ENCODE measurements around the gene REXO4. TPM values are rescaled to one million over a fixed set of nuclear protein-coding genes. Genes with fewer than 3 reads are reported as not detected.

The REXO4 gene
- total RNA-seq, 4 donors from 2014 or later = 15.6 to 37.1 (median 19.4) TPM

DNA sequence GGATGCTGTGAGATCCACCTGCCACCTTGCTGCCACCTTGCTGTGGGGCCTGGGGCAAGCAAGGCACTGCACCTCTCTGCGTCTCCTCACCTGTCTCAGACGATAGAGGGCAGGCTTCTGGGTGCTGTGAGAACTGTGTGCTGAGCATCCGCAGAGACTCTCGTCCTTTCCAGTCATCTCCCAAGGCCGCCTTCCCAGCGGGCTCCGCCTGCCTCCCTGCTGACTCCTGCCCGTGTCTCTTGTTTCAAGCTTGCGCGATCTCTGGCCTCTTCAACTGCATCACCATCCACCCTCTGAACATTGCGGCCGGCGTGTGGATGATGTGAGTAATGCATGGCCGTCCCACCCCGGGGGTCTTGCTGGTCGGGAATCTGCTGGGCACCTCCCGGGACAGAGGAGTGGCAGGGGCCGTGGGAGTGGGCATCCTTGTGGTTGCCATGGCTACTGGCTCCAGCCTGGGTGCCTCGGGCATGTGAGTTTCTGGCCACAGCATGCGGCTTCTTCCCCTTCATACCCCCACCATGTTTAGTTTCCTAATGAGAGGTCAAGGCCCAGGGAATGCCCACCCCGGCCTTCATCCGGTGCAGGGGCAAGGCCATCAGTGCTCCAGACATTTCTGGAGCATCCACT lies 45.5 kb upstream of the REXO4 start:
- peaks cover 0 to 22% (median 3%) of the 10 kb centered on the region in 4 donors for H3K4me1 ChIP-seq

DNA sequence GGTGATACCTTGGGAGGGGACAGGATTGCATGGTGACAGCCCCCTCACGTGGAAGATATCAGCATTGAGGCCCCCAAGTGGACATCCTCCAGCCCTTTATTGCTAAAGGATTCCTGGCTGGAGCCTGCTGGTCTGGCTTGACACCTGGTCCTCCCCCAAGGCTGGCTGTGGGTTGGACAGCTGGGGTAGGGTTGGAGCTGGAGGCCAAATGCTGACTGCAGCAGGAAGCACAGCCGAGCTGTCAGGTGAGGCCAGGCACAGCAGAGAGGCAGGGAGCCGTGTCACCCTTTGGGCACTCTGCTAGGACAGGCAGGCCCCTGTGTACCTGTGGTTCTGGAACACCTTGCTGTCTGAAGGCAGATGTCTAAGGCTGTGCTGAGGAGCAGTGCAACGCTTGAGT lies 44.2 kb upstream of the REXO4 start:
- Histone ChIP-seq H3K9me3 (no peaks in the 10 kb centered on the region), H3K4me1 (peaks cover 0 to 22% (median 3%) of the 10 kb centered on the region in 4 donors), H3K4me3 (no peak overlapping the region), H3K27me3 (no peaks in the 10 kb centered on the region), H3K27ac (no peak overlapping the region), H3K36me3 (peaks cover 0 to 17% (median 0%) of the 10 kb centered on the region in 3 donors)
- TF ChIP-seq, protein P1, sequence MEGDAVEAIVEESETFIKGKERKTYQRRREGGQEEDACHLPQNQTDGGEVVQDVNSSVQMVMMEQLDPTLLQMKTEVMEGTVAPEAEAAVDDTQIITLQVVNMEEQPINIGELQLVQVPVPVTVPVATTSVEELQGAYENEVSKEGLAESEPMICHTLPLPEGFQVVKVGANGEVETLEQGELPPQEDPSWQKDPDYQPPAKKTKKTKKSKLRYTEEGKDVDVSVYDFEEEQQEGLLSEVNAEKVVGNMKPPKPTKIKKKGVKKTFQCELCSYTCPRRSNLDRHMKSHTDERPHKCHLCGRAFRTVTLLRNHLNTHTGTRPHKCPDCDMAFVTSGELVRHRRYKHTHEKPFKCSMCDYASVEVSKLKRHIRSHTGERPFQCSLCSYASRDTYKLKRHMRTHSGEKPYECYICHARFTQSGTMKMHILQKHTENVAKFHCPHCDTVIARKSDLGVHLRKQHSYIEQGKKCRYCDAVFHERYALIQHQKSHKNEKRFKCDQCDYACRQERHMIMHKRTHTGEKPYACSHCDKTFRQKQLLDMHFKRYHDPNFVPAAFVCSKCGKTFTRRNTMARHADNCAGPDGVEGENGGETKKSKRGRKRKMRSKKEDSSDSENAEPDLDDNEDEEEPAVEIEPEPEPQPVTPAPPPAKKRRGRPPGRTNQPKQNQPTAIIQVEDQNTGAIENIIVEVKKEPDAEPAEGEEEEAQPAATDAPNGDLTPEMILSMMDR (IDR thresholded peaks at IDR 0.05) = no peak
- TF ChIP-seq POLR2A (IDR thresholded peaks at IDR 0.05) = no peak
- no peak for DNase-seq

More for the DNA sequence above, 45.5 kb upstream of the REXO4 start:
- no peak overlapping the region for H3K27ac ChIP-seq
- no peak for DNase-seq
- no peak overlapping the region for H3K4me3 ChIP-seq
- no peaks in the 10 kb centered on the region for H3K27me3 ChIP-seq
- no peaks in the 10 kb centered on the region for H3K9me3 ChIP-seq
- H3K36me3 ChIP-seq = peaks cover 0 to 17% (median 0%) of the 10 kb centered on the region in 3 donors
- TF ChIP-seq, protein P1 (IDR thresholded peaks at IDR 0.05) = peak in 4 of 6 experiments; percentile 13 to 36 (median 30)
- TF ChIP-seq POLR2A (IDR thresholded peaks at IDR 0.05) = no peak

DNA sequence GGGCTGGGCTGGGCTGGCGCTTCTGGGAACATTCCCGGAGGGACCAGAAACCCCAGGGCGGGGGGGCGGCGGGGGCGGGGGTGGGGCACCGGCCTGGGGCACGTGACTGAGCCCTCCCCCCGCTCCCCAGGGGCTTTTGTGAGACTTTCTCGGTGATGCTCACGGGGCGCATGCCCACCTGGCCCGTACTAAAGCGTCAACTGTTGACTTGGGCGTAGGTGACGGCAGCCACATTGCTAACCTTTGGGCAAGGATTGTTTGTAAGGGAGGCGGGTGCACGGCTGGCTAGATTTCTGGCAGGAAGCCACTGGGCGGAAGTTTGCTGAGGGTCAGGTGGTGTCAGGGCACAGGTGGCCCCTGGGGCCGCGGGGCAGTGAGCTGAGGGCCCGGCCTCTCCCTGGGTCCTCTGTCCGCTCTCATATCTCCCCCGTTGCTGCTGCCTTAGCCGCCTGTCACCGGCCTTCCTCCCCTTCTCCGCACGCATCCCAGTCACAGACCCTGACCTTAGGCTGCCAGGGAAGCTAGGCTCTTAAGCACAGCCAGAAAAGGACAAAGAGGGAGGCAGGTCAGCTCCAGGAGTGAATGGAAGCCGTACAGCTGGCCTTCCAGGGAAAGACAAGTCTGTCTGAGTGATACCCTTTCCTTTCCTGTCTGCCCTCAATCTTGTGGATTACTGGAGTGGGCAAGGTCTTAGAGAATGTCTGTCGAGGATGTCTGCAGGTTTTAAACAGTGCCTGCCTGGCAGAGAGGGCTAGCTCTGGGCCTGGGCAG lies 42.8 kb upstream of the REXO4 start:
- Histone ChIP-seq H3K4me1 (peaks cover 0 to 22% (median 3%) of the 10 kb centered on the region in 4 donors), H3K27ac (peak overlapping the region; percentile 88 to 99 (median 94)), H3K9me3 (no peaks in the 10 kb centered on the region), H3K27me3 (no peaks in the 10 kb centered on the region), H3K4me3 (peak overlapping the region; percentile 57 to 95 (median 72)), H3K36me3 (peaks cover 0 to 7% (median 0%) of the 10 kb centered on the region in 3 donors)
- TF ChIP-seq POLR2A (IDR thresholded peaks at IDR 0.05) = peak in 1 of 2 donors; percentile 21
- TF ChIP-seq, protein P1 (IDR thresholded peaks at IDR 0.05) = no peak
- peak; percentile 75 to 91 (median 90) for DNase-seq

DNA sequence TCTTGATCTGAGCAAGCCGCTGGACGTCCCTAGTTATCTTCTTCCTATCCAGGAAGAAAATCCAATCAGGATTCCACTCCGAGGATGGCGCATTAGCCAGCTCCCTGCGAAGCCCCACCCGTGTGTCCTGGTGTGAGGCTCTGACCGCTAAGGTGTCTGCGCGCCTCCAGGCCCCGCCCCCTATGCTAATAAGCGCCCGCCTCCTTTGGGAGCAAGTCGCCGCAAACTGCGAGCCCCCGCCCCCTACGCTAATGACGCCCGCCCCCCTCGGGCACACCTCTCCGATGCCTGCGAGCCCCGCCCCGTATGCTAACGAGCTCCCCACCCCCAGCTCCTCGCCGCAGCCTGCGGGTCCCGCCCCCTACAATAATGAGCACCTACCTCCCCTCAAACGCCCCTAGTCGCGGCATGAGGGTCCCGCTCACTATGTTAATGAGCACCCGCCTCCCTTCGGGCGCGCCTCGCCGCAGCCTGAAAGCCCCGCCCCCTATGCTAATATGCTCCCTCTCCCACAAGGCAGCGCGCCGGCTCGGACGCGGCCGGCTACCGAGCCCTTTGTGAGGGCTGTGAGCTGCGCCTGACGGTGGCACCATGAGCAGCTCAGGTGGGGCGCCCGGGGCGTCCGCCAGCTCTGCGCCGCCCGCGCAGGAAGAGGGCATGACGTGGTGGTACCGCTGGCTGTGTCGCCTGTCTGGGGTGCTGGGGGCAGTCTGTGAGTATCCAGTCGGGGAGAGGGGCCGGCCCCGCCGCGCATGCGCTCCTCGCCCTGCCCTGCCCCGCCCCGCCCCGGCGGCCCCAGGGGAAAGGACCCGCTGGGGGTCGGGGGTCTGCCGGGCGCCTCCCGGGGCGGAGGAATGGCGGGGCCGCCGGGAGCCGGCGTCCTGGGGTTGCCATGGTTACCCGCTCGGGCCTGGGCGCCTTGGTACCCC lies 41.9 kb upstream of the REXO4 start, which contains the start of gene CACFD1:
Gene CACFD1, plus strand, starts transcription at position 503 of the 929 bp plus-strand sequence. Its CDS starts 89 bp downstream, at position 592.
- peak within 1 kb of the TSS; percentile 57 to 95 (median 72) for H3K4me3 ChIP-seq
- H3K36me3 ChIP-seq = peaks cover 0 to 7% (median 0%) of the 10 kb centered on the region in 3 donors
- no peaks in the 10 kb centered on the region for H3K9me3 ChIP-seq
- no peaks in the 10 kb centered on the region for H3K27me3 ChIP-seq
- peak; percentile 91 to 93 for TF ChIP-seq POLR2A (IDR thresholded peaks at IDR 0.05)
- TF ChIP-seq, protein P1 (IDR thresholded peaks at IDR 0.05) = no peak
- H3K27ac ChIP-seq = peak within 1 kb of the TSS; percentile 88 to 99 (median 94)
- peak; percentile 99 for DNase-seq
- peaks cover 0 to 22% (median 3%) of the 10 kb centered on the region in 4 donors for H3K4me1 ChIP-seq
